CD4-positive, CD25-positive, alpha-beta regulatory T cell (primary cell): Measurements from ENCODE around the gene C16orf89. TPM values are rescaled to one million over a fixed set of nuclear protein-coding genes. Genes with fewer than 3 reads are reported as not detected.

ENCODE experiments used
- ATAC-seq, 2 donors: fragments of 150-1000 bp; cut with Tn5 transposase; one replicate each; pipeline ENCODE4 v1.10.0; 2021; ENCODE audit warnings: low read depth in 2 of 2, moderate number of reproducible peaks in 2 of 2, moderate library complexity in 1 of 2
- DNase-seq, 3 donors: peaks; one replicate each; pipeline versions ENCODE4 v3.0.0 to v3.0.0-alpha.2; 2012 to 2022; ENCODE audit warnings: mixed read lengths in 1 of 3
- H3K27ac ChIP-seq: one replicate; pipeline ENCODE4 v1.7.0; 2013; ENCODE audit warnings: mild to moderate bottlenecking, low read length; ENCODE audit not compliant: insufficient read depth, poor library complexity, severe bottlenecking
- H3K27me3 ChIP-seq: one replicate; pipeline ENCODE4 v1.7.0; 2013; ENCODE audit warnings: low read length; ENCODE audit not compliant: control insufficient read depth, insufficient read depth
- H3K36me3 ChIP-seq: one replicate; pipeline ENCODE4 v1.7.0; 2013; ENCODE audit warnings: mild to moderate bottlenecking, low read length, moderate library complexity; ENCODE audit not compliant: control insufficient read depth, insufficient read depth
- H3K4me1 ChIP-seq: 2 replicates; pipeline ENCODE4 v1.7.0; 2013; ENCODE audit warnings: mild to moderate bottlenecking, low read length; ENCODE audit not compliant: insufficient read depth, control insufficient read depth, poor library complexity, severe bottlenecking
- H3K4me3 ChIP-seq: one replicate; pipeline ENCODE4 v1.7.0; 2013; ENCODE audit warnings: low read depth, mild to moderate bottlenecking, low read length, moderate library complexity
- H3K9me3 ChIP-seq, 2 experiments: 1 replicate in 1 of 2; 2 replicates in 1 of 2; pipeline ENCODE4 v1.7.0; 2013; ENCODE audit warnings: low read length in 2 of 2, mild to moderate bottlenecking in 1 of 2, moderate library complexity in 1 of 2; ENCODE audit not compliant: control insufficient read depth in 2 of 2
- H3K27ac Mint-ChIP-seq, 3 donors: one replicate each; pipeline ENCODE4 v1.8.0; 2020 to 2022; ENCODE audit warnings: mild to moderate bottlenecking in 3 of 3, mixed read lengths in 3 of 3, moderate library complexity in 2 of 3
- H3K27me3 Mint-ChIP-seq: one replicate; pipeline ENCODE4 v1.8.0; 2022; ENCODE audit warnings: mild to moderate bottlenecking, mixed read lengths
- H3K36me3 Mint-ChIP-seq: one replicate; pipeline ENCODE4 v1.8.0; 2020; ENCODE audit warnings: mixed read lengths
- H3K4me1 Mint-ChIP-seq, 4 donors: one replicate each; pipeline ENCODE4 v1.8.0; 2020 to 2022; ENCODE audit warnings: mixed read lengths in 4 of 4, mild to moderate bottlenecking in 1 of 4
- H3K4me3 Mint-ChIP-seq, 4 donors: one replicate each; pipeline ENCODE4 v1.8.0; 2020 to 2022; ENCODE audit warnings: mild to moderate bottlenecking in 4 of 4, mixed read lengths in 4 of 4, moderate library complexity in 3 of 4
- H3K9me3 Mint-ChIP-seq, 7 donors: one replicate each; pipeline ENCODE4 v1.8.0; 2020 to 2022; ENCODE audit warnings: mixed read lengths in 7 of 7, mild to moderate bottlenecking in 3 of 7, moderate library complexity in 2 of 7
- polyA plus RNA-seq, 4 donors: library from polyadenylated mRNA; unstranded; fragments of 300-500 nt; fragmentation: Illumina TruSeq; gene quantifications; one replicate each; pipeline ENCODE4 v1.2.3, GENCODE V29; 2021
- total RNA-seq: library from RNA; stranded (reverse); gene quantifications from one replicate; pipeline ENCODE4 v1.2.3, GENCODE V29; 2022

C16orf89 gene
- total and polyA plus RNA-seq, 5 donors from 2014 or later, result not detected

GRCh38 chr16:5012887-5013286, 52.9 kb downstream of the C16orf89 start:
- no peaks in the 10 kb centered on the region for H3K36me3 ChIP-seq
- Mint-ChIP-seq H3K4me3 (no peak overlapping the region), H3K27ac (no peak overlapping the region), H3K36me3 (no peaks in the 10 kb centered on the region), H3K27me3 (peaks cover 4% of the 10 kb centered on the region), H3K4me1 (no peaks in the 10 kb centered on the region), H3K9me3 (no peaks in the 10 kb centered on the region)
- no peak overlapping the region for H3K4me3 ChIP-seq
- no peaks in the 10 kb centered on the region for H3K4me1 ChIP-seq
- ATAC-seq, result no peak
- no peak for DNase-seq
- no peaks in the 10 kb centered on the region for H3K27me3 ChIP-seq
- no peaks in the 10 kb centered on the region for H3K9me3 ChIP-seq
- H3K27ac ChIP-seq, result no peak overlapping the region

DNA sequence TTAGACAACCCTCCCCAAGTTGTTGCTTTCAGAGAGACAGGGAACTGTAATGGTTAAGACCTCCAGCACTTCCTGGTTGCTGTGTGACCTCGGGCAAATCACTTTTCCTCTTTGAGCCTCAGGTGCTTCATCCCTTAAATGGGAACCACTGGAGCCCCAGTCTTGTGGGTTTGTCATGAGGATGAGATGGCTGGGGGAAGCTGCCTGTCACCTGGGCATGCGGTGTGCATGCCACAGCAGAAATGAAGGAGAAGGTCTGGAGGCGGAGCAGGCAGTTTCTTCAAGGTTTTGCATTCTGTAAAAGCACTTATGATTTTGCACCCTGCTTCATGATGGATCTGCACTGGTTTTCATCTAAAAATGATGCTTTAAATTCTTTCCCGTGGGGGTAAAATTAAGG, 54.1 kb downstream of the C16orf89 start:
- ATAC-seq (no peak), DNase-seq (no peak)
- no peak overlapping the region for H3K4me3 Mint-ChIP-seq
- H3K27me3 Mint-ChIP-seq, result peaks cover 4% of the 10 kb centered on the region
- Histone ChIP-seq H3K4me1 (no peaks in the 10 kb centered on the region), H3K9me3 (no peaks in the 10 kb centered on the region), H3K36me3 (no peaks in the 10 kb centered on the region), H3K27me3 (no peaks in the 10 kb centered on the region), H3K4me3 (no peak overlapping the region), H3K27ac (no peak overlapping the region)
- no peaks in the 10 kb centered on the region for H3K4me1 Mint-ChIP-seq
- no peaks in the 10 kb centered on the region for H3K36me3 Mint-ChIP-seq
- H3K9me3 Mint-ChIP-seq, result no peaks in the 10 kb centered on the region
- no peak overlapping the region for H3K27ac Mint-ChIP-seq

- H3K27ac Mint-ChIP-seq, result peak overlapping the region in 1 of 3 donors; percentile 68
- peaks cover 4% of the 10 kb centered on the region for H3K27me3 Mint-ChIP-seq
- Histone ChIP-seq H3K4me3 (no peak overlapping the region), H3K27me3 (no peaks in the 10 kb centered on the region), H3K27ac (no peak overlapping the region), H3K9me3 (no peaks in the 10 kb centered on the region), H3K4me1 (no peaks in the 10 kb centered on the region), H3K36me3 (no peaks in the 10 kb centered on the region)
- no peak overlapping the region for H3K4me3 Mint-ChIP-seq
- H3K36me3 Mint-ChIP-seq, result no peaks in the 10 kb centered on the region
- DNase-seq (no peak), ATAC-seq (no peak)
- H3K9me3 Mint-ChIP-seq, result no peaks in the 10 kb centered on the region
- H3K4me1 Mint-ChIP-seq, result no peaks in the 10 kb centered on the region
These were observed 55.0 kb downstream of the C16orf89 start for GRCh38 chr16:5010576-5011329.

DNA sequence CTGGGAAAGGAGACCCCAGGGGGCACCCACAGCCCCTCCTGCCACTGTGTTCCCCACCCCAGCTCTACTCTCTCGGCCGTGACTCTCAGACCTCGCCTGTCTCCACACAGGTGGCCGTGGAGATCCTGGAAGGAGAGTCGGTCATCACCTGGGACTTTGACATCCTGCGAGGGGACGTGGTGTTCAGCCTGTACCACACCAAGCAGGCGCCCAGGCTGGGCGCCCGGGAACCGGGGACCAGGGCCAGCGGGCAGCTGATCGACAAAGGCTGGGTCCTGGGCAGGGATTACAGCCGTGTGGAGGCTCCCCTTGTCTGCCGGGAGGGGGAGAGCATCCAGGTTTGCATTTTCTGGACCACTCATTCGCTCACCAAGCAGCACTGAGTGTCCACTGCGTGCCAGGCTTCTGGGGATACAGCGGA, 57.4 kb downstream of the C16orf89 start:
- Mint-ChIP-seq H3K27me3 (peaks cover 4% of the 10 kb centered on the region), H3K4me1 (no peaks in the 10 kb centered on the region), H3K36me3 (no peaks in the 10 kb centered on the region), H3K9me3 (no peaks in the 10 kb centered on the region), H3K27ac (no peak overlapping the region), H3K4me3 (no peak overlapping the region)
- DNase-seq (no peak), ATAC-seq (no peak)
- no peaks in the 10 kb centered on the region for H3K4me1 ChIP-seq
- H3K4me3 ChIP-seq, result no peak overlapping the region
- no peaks in the 10 kb centered on the region for H3K9me3 ChIP-seq
- no peaks in the 10 kb centered on the region for H3K36me3 ChIP-seq
- H3K27me3 ChIP-seq, result no peaks in the 10 kb centered on the region
- no peak overlapping the region for H3K27ac ChIP-seq

GRCh38 chr16:5007256-5007655, 58.5 kb downstream of the C16orf89 start:
- Mint-ChIP-seq H3K4me1 (no peaks in the 10 kb centered on the region), H3K36me3 (no peaks in the 10 kb centered on the region), H3K27ac (no peak overlapping the region), H3K4me3 (no peak overlapping the region), H3K27me3 (peaks cover 4% of the 10 kb centered on the region), H3K9me3 (no peaks in the 10 kb centered on the region)
- ATAC-seq, result no peak
- Histone ChIP-seq H3K27me3 (no peaks in the 10 kb centered on the region), H3K36me3 (no peaks in the 10 kb centered on the region), H3K4me3 (no peak overlapping the region), H3K4me1 (no peaks in the 10 kb centered on the region), H3K27ac (no peak overlapping the region), H3K9me3 (no peaks in the 10 kb centered on the region)
- DNase-seq, result no peak

DNA sequence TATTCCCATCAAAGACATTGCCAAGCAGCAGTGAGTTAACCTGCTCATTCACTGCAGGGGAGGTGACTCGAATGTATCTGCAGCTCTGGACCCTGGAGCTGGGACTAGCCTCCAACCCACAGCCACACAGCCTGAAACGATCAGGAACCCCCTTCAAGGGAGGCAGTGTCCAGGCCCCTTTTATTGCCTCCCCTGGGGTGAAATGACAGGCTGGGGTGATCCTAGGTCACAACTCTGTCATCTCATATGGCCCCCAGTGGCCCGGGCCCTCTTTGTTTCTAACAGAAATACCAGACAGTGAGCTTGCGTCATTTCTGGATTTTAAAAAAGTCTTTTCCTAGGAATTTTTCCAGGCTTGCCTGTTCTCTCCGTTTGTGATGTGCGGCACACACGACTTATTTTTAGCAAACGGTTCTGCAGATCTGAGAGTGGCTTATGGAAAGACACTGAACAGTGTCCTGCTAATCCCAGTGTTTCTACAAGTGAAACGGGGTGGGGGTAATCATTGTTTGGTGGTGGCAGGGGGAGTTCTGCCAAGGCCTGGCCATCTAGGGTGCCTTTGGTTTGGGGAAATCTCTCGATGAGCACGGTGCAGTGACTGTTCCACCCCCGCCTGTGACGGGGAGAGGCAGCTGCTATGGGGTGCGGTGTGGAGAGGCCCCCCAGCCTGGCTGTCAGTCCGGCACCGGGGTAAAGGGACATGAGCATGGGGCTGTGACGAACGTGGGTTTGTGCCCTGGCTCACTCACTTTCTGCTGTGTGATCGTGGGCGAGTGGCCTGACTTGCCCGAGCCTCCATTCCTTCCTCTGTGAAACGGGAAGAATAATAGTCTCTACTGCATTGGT, 59.2 kb downstream of the C16orf89 start:
- H3K36me3 ChIP-seq, result no peaks in the 10 kb centered on the region
- no peaks in the 10 kb centered on the region for H3K9me3 Mint-ChIP-seq
- H3K27me3 ChIP-seq, result no peaks in the 10 kb centered on the region
- H3K4me1 ChIP-seq, result no peaks in the 10 kb centered on the region
- H3K36me3 Mint-ChIP-seq, result no peaks in the 10 kb centered on the region
- ATAC-seq (no peak), DNase-seq (no peak)
- H3K27me3 Mint-ChIP-seq, result no peaks in the 10 kb centered on the region
- no peaks in the 10 kb centered on the region for H3K9me3 ChIP-seq
- H3K4me3 Mint-ChIP-seq, result no peak overlapping the region
- no peaks in the 10 kb centered on the region for H3K4me1 Mint-ChIP-seq
- H3K27ac ChIP-seq, result no peak overlapping the region
- no peak overlapping the region for H3K4me3 ChIP-seq
- H3K27ac Mint-ChIP-seq, result no peak overlapping the region

GRCh38 chr16:5005916-5006315, 59.8 kb downstream of the C16orf89 start:
- no peaks in the 10 kb centered on the region for H3K27me3 Mint-ChIP-seq
- H3K9me3 Mint-ChIP-seq, result no peaks in the 10 kb centered on the region
- no peaks in the 10 kb centered on the region for H3K36me3 Mint-ChIP-seq
- no peak overlapping the region for H3K27ac Mint-ChIP-seq
- H3K4me1 Mint-ChIP-seq, result no peaks in the 10 kb centered on the region
- no peak overlapping the region for H3K4me3 Mint-ChIP-seq
- no peak overlapping the region for H3K4me3 ChIP-seq
- H3K9me3 ChIP-seq, result no peaks in the 10 kb centered on the region
- no peak for ATAC-seq
- H3K4me1 ChIP-seq, result no peaks in the 10 kb centered on the region
- no peaks in the 10 kb centered on the region for H3K36me3 ChIP-seq
- H3K27me3 ChIP-seq, result no peaks in the 10 kb centered on the region
- H3K27ac ChIP-seq, result no peak overlapping the region
- DNase-seq, result no peak
